Esophagus mucosa (tissue), 1 donor: Measurements from ENCODE around the gene RPUSD2. TPM values are rescaled to one million over a fixed set of nuclear protein-coding genes. Genes with fewer than 3 reads are reported as not detected.

ENCODE experiments used
- ATAC-seq: fragments of 200-7000 bp; cut with Tn5 transposase; one replicate; pipeline ENCODE4 v1.9.1; 2020
- total RNA-seq: library from RNA; stranded (reverse); gene quantifications from one replicate; pipeline ENCODE4 v1.2.4, GENCODE V29; 2023
- donor health status: DM: yes; HTN: yes; CAD: no.

RPUSD2 gene, protein sequence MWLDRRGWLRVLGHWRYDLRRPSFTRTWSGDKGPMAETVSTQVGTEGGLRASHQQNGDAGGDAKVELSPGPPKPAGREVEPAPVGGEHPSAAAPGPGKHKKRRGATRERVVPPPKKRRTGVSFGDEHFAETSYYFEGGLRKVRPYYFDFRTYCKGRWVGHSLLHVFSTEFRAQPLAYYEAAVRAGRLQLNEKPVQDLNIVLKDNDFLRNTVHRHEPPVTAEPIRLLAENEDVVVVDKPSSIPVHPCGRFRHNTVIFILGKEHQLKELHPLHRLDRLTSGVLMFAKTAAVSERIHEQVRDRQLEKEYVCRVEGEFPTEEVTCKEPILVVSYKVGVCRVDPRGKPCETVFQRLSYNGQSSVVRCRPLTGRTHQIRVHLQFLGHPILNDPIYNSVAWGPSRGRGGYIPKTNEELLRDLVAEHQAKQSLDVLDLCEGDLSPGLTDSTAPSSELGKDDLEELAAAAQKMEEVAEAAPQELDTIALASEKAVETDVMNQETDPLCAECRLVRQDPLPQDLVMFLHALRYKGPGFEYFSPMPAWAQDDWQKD
- total RNA-seq = 5.3 TPM

DNA sequence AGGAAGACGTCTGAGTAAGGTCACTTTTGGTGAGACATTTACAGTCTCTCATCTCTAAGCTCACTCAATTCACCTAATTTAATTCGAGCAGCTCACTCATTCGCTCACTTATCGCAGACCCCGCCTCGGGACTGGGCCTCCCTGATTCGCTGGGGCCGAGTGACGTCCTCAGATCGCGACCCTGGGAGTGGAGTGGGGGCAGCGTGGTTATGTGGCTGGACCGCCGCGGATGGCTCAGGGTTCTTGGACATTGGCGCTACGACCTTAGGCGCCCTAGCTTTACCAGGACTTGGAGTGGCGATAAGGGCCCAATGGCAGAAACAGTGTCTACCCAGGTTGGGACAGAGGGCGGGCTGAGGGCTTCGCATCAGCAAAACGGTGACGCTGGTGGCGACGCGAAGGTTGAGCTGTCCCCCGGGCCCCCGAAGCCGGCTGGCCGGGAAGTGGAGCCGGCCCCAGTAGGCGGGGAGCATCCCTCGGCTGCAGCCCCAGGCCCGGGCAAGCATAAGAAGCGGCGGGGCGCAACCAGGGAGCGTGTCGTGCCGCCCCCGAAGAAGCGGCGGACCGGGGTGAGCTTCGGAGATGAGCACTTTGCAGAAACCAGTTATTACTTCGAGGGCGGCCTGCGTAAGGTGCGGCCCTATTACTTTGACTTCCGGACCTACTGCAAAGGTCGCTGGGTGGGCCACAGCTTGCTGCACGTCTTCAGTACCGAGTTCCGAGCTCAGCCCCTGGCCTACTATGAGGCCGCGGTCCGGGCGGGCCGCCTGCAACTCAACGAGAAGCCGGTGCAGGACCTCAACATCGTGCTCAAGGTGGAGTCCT, at the start of gene RPUSD2:
TSS of gene RPUSD2 (plus strand) at position 171 of the 825 bp plus-strand sequence. CDS start at position 210, 39 bp downstream.
- peak; percentile 74 for ATAC-seq

GRCh38 chr15:40523611-40524010, 45.5 kb upstream of the RPUSD2 start:
- ATAC-seq = no peak

GRCh38 chr15:40525855-40526254, 43.2 kb upstream of the RPUSD2 start:
- ATAC-seq = no peak

DNA sequence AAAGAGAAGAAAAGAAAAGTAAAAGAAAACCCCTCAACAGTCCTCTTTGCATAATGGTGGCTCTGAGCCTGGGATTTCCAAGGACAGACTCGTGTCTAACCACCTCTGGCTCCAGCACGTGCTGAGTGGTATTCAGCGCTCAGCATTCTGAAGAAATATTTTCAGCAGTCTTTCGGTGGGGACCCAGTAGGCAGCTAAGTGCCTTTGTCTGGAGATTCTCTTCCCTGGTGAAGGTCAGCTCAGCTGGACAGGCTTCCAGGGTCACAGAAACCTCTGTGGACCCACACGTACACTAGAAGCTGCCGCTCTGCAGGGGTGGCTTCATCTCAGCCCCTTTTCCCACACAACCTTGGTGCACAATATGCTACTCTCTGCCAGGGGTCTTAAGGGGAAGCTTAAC, 40.3 kb upstream of the RPUSD2 start:
- no peak for ATAC-seq

GRCh38 chr15:40533763-40534364, 35.2 kb upstream of the RPUSD2 start:
- ATAC-seq = no peak

DNA sequence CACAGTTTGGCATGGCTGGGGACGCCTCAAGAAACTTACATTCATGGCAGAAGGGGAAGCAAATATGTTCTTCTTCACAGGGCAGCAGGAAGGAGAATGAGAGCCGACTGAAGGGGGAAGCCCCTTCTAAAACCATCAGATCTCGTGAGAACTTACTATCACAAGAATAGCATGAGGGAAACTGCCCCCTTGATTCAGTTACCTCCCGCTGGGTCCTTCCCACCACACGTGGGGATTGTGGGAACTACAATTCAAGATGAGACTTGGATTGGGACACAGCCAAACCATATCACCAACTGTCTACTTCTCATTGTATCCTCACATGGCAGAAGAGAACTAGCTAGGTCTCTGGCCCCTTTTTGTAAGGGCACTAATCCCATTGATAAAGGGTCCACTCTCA, 34.7 kb upstream of the RPUSD2 start:
- ATAC-seq = no peak

GRCh38 chr15:40536501-40536900, 32.6 kb upstream of the RPUSD2 start:
- ATAC-seq = no peak

GRCh38 chr15:40538976-40539375, 30.1 kb upstream of the RPUSD2 start:
- no peak for ATAC-seq

DNA sequence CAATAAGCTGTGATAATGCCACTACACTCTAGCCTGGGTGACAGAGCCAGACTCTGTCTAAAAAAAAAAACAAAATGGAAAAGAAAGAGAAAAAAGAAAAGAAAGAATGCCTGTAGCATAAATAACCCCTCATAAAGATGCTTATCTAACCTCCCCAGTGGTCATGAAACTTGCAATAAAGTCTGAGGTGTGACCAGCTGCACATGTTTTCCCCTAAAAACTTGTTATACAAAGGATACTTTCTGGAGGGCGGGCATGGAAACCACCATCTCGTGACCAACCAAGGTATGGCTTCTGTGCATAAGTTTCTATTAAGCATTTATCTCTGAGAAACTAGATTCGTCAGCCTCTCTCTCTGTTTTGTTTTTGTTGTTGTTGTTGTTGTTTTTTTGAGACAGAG, 26.0 kb upstream of the RPUSD2 start:
- ATAC-seq = no peak

DNA sequence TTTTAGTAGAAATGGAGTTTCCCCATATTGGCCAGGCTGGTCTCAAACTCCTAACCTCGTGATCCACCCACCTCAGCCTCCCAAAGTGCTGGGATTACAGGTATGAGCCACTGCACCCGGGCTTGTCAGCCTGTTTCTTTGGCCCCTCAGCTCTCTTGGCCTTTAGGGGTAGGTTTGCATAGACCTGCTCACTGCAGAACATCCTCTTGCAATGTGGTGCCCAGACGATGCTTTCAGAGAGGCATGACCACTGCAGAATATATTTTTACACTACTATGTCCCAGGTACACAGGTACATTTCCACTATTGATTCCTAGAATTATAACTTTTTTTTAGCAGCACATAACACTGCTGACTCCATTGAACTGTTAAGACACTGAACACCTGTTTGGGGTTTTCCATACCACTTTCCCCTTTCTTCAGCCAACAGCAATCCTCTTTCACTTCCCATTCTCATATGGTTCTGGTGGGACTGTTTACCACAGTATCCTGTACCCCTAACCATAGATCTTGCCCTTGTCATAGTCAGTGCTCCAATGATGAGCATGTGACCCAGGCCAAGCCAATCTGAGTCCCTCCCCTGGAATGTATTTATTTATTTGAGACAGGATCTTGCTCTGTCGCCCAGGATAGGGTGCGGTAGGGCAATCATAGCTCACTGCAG, 25.3 kb upstream of the RPUSD2 start:
- ATAC-seq = peak; percentile 26

DNA sequence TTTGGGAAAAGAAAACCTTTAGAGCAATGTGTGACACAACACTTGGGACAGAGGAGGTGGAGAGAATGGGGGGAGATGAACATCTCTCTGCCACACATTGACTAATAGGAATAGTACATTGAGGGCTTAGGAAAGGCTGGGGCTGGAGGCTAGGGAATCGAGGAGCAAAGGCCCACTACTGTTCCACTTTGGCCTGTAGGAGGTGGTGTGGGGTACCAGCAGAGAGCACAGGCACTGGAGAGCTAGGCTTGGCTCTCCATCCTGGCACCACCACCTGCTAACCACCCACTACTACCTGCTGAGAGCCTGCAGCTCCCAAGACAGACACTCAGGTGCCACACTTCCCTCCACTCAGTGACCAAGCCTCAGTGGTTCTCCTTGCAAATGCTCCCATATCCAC, 23.6 kb upstream of the RPUSD2 start:
- no peak for ATAC-seq

DNA sequence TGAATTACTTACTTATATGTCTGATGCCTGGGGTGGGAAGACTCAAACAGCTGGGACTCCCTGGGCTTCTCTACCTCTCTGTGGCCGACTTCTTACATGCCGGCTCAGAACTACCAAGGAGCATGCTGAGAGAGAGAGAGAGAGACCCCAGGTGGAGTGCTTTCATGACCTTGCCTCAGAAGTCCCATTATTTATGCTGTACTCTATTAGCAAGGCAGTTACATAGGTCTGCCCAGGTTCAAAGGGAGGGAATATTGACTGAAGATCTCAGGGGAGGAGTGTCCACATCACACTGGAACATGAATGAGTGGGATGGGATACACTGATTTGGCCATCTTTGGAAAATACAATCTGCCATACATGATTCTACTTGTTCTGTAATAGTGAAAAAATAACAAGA, 20.5 kb upstream of the RPUSD2 start:
- no peak for ATAC-seq

GRCh38 chr15:40549894-40550293, 19.2 kb upstream of the RPUSD2 start:
- no peak for ATAC-seq

DNA sequence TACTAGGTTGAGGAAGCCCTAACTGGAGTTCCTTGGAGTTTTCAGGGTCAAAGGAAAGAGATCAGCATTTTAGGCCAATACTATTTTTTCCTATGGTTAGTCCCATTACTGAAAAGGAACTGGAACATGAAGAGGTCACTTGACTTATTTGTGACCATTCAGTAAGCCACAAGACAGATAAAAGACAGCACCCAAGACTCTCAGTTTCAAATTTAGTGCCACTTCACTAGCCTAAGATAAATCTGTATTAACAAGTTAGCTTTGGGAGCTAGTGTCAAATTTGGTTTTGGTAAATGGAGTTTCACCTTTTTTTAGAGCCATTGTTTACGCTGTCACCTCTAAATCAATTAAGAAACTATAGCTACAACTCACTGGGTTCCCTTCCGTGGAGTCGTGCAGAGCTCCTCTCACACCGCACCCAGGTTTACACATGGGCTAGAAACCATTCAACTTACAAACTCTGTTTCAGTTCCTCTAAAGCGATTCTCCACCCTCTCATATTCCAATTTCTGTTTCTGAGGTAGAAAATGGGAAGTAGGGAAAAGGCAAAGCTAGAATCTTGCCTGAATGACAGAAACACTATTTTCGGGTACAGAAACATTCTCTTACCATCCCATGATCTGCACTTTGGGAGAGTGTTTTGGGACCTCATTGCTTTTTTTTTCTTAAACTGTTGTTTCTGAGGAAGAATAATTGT, 18.6 kb upstream of the RPUSD2 start:
- ATAC-seq = peak; percentile 34

DNA sequence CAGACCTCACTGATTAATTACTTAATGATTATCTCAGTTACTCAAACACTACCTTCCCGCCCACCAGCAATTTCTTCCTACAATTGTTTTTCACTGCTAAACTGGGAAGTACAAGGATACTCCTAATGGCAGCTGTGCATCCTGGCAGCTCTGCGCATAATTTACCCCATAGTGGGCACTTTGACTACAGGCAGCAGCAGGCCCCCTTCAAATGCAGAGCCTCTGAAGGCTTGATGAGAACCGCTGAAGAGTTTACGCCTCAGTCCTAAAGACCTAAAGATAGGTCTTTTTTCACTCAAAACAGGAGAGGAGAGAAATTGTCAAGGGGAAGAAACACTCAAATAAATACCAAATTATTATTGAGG, 15.0 kb upstream of the RPUSD2 start:
- ATAC-seq = no peak

DNA sequence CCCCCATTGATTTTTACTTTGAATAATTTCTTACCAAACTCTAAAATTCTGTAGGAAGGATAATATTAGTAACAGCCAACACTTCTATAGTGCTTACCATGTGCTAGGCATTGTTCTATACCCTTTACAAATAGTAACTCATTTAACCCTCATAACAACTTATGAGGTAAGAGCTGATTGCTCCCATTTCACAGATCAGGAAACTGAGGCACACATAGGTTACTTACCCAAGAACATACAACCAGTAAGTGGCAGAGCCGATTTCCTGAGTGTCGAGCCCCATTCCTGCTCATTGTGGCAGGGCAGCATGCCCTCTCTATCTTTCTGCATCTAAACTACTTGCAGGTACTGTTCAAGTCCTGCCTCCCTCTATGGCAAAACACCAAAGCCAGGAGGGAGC, 13.2 kb upstream of the RPUSD2 start:
- ATAC-seq = no peak

GRCh38 chr15:40558952-40559742, 10.0 kb upstream of the RPUSD2 start:
- ATAC-seq = no peak

DNA sequence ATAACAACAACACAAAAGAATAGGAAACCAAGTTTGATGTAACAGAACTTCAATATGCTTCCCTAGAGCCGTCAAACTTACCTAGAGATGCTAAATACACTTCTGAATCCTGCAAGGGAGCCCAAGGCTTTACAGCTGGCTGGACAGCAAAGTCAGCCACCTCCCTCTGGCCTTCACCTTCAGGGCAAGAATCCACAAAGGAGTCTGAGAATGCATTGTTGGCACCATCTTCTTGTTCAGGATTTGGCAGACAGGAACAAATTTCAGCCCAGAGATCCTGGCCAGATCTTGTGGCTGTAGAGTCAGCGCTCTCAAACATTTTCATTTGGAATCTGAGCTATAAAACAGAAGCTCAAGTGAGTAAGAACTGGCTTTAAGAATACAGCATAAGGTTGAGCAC, 6.4 kb upstream of the RPUSD2 start:
- no peak for ATAC-seq

- ATAC-seq = no peak
These were observed 5.7 kb upstream of the RPUSD2 start for GRCh38 chr15:40563426-40563825.

DNA sequence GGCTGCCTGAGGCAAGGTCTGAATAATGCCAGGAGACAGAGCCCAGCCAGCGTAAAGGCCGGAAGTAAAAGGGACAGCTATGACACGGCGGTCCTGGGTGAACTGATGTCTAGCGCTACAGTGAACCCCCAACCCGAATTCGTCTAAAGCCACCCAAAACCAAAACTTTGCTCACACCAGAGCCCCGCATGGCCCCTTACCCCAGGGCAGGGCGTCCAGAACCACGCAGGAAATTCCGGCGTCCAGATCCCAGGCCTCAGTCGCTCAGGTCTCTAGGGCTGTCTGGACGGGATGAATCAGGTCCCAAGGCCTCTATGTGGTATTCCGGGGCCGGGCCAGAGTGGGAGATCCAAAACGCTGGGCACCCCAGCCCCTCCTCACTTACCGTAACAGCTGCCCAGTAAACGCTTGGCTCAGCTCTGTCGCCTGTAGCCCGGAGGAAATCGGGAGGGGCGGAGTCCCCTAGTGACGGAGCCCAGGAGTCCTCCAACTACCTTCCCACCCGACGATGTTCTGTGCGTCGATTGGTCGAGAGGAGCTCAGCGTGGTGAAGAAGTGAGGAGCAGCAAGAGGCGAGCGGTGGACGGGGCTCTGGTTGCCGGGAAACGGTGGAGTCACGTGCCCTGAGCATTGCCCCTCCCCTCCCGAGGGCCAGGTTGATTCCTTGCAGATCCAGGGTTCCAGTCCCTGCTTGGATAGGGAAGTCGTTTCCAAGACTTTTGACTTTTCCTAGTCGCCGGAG, 4.3 kb upstream of the RPUSD2 start, which contains the start of gene CCDC32:
TSS of gene CCDC32 (minus strand) at position 452 of the 742 bp plus-strand sequence. CDS start 2,027 bp downstream, outside the sequence.
- peak; percentile 99 for ATAC-seq
